GM19463 (cell line): ENCODE measurements around the gene BTG1.
A peak's percentile ranks its signal among the peaks of the same experiment; 100 is the strongest.

ENCODE experiments used
- ATAC-seq: cut with Tn5 transposase; IDR thresholded peaks from one replicate; pipeline ENCODE4 v1.9.1; 2021; ENCODE audit warnings: mild to moderate bottlenecking, moderate library complexity; ENCODE audit not compliant: unreplicated experiment

Gene BTG1

GRCh38 chr12:92134638-92135274, 10.9 kb downstream of the BTG1 start:
- ATAC-seq = no peak

DNA sequence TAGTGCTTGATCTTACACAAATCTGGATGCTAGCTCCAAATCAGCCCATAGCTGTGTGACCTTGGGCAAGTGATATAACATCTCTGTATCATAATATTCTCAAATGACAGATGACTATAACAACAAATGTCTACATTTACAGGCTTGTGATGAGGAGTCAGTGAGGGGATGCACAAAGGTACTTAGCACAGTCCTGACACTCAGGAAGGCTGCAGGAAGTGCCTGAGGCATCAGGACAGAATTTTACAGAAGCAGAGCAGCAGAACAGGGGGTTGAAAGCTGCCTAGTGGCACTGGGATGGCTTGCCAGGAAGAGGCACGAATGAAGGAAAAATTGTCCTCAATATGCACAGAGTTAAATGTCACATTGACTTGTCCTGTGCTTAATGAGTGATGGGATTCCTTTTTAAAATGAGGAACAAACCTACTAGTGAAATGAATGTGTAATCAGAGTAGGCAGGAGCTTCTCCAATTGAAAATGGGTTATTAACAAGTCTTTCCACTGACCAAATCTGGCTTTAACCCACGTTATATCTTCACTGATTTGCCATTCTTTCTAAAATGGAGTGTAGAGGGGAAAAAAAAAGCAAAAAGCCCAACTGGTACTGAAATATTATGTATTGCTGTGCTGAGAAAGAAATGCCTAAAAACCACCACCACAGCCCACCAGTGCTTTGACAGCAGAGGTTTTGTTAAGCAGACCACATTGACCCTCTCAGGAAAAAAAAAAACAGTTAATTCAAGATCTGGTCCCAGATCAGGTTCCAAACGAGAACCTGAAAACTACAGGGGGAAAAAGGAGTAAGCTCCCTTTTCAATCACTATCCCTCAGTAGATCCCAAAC, 11.6 kb downstream of the BTG1 start:
- peak; percentile 30 for ATAC-seq

- ATAC-seq = no peak
Measured at GRCh38 chr12:92133171-92133570, 12.5 kb downstream of the BTG1 start.

GRCh38 chr12:92132288-92132687, 13.4 kb downstream of the BTG1 start:
- no peak for ATAC-seq

DNA sequence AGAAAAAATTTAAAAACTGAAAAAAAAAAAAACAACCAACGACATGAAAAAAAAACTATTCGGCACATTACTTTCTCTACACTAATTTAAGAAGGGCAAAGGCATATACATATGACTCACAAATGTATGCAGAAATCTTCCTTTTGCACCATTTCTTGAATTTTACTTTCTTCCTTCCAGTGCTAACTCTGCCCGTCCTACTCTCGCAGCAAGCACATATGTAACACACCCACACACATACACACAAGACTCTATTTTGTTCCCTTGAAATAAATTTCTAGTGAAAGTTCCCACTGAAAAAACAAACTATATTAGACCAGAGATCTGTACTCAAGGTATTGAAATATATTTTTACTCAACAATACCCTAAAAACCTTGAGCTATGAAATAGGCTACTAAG, 14.6 kb downstream of the BTG1 start:
- ATAC-seq = no peak

- ATAC-seq = no peak
Measured at GRCh38 chr12:92129609-92130008, 16.0 kb downstream of the BTG1 start.

DNA sequence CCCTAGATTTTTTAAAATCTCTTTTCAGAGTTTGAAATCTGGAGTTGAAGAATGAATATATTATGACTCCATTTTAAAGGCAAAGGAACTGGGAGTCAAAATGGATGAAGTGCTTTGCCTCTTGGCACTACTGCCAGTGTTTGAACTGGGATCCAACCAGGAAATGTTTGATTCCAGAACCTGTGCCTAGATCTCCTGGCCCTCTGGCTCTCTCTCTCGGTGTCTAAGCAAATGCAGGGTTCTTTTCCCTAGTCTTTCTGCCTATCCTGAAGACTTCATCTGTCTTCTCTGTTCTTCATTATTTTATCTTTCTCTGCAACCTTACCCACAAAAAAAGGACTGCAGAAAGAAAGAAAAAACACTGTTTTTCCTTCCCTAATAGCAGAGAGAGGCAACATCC, 17.0 kb downstream of the BTG1 start:
- ATAC-seq = no peak

DNA sequence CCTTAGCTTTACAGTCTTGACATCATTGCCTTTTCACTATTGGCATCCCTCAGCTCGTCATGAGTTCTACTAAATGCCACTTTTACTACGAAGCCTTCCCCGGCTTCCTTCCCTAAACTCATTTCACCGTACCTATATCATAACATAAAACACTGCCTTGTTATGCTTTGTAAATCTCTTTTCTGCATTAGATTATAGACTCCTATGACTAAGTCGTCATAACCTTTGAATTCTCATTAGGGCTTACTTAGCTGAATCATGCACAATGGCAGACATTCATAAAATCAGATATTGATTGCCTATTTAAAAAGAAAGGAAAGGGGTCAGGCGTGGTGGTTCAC, 21.0 kb downstream of the BTG1 start:
- no peak for ATAC-seq

DNA sequence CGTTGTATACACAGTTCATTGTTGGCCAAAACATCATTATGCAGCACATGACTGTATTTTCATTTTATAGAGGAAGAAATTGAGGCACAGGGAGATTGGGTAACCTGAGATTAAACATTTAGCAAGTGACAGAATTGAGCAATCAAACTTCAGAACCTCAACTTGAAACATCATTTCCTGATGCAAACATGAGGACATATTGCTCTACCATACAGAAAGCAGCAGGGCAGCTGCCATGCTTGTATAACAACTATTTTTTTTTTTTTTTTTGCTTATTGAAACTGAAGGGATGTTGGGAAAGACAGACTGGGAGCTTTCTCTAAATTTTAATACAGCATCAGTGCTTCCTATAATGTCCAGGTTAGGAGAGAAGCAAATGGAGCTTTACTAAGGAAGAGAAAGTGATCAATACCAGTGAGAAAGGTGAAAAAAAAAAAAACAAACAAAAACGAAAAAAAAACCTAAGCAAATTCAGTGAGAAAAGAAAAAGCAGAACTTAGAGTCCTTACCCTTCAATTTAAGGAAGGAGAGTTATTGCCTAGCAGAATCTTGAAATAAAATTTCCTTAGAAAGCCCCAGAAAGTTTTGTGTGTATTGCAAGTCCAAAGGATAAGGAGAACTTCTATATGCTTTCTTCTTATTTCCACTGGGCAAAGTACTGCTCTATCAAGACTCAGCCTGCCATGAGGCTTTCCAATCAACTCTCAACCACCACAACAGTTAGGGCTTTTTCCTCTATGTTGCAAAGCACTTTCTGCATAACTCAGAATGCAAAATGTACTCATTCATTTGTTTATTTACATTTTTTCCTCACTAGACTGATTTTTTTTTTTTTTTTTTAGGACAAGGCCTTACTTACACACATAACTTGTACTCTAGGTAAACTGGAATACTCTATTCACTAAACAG, 21.6 kb downstream of the BTG1 start:
- no peak for ATAC-seq

- ATAC-seq = no peak
Measured at GRCh38 chr12:92122941-92123779, 22.5 kb downstream of the BTG1 start.

DNA sequence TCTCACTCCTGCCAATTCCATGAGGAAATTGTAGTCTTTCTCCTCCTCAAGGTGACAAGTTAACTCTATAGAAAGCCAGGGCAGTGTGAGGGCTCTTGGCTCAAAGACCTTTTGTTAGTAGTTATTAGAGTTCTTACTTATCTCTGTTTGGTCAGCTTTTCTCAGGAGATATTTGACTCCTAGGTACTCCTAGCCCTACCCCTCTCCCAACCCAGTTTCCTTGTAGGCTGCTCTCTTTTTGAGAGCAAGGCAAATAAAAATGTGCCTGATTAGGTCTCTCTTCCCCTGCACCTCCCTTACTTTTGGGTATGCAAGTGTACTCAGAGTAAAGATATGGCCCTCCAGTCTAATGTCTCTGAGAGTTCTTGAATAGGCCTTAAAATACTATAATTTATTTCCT, 23.8 kb downstream of the BTG1 start:
- no peak for ATAC-seq

GRCh38 chr12:92118826-92119536, 26.7 kb downstream of the BTG1 start:
- ATAC-seq = no peak

- ATAC-seq = no peak
Measured at GRCh38 chr12:92114834-92115233, 30.8 kb downstream of the BTG1 start.

DNA sequence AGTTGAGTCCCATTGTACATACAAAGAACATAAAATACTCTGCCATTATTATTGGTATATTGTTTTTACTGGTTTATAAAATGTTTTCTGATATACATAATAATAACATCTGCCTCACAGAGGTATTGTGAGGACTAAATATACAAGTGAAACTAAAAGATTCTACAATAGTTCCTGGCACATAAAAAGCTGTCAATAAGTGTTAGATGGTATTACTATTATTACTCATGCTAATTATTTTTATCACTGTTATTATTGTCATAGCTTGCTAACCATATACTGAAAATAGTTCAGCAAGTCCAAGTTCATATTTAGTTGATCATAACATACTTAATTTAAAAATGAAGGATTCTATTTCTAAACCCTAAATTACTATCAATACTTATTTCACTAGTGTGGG, 34.4 kb downstream of the BTG1 start:
- ATAC-seq = peak; percentile 66

DNA sequence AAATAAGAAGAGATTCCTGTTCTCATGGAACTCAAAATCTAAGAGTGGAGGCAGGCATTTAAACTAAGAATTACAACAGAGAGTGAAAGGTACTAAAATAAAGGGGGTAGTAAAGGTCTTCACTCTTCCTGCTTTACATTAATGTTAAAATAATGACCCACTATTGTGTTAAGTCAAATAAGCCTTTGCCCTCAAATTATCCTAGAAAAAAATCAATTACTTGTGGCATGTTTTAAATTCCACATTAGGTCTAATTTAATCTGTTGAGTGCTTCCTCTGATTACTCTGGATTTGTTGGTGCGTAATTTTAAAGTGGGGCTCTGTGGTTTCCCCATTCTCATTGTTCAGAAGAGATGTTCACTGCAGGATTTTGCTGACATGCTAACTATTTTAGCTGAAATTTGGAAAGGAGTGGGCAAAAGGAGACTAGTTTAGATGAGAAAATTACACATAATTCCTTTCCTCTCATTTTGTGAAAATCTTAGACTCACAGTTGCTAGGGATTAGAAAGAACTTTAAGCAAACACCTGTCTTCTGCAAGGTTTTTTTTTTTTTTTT, 35.5 kb downstream of the BTG1 start:
- no peak for ATAC-seq

- ATAC-seq = no peak
Measured at GRCh38 chr12:92109613-92110012, 36.0 kb downstream of the BTG1 start.

DNA sequence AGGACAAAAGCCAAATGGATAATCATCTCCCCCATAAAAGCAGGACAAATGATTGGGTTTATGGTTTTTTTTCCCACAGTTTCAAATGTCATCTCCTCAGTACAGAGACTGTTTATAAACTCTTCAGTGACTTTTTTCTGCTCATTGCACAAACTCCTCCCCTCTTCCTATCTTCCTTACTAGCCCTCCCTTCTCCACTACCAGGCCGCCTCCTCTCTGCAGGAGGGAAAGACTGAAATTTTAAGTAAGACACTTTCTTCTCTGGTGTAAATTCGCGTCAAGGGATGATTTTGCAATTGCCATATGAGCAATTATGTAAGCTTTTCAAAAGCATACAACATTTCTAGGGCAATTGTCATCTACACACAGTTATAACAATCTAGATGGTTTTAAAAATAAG, 37.0 kb downstream of the BTG1 start:
- no peak for ATAC-seq

GRCh38 chr12:92107621-92108131, 38.0 kb downstream of the BTG1 start:
- no peak for ATAC-seq

DNA sequence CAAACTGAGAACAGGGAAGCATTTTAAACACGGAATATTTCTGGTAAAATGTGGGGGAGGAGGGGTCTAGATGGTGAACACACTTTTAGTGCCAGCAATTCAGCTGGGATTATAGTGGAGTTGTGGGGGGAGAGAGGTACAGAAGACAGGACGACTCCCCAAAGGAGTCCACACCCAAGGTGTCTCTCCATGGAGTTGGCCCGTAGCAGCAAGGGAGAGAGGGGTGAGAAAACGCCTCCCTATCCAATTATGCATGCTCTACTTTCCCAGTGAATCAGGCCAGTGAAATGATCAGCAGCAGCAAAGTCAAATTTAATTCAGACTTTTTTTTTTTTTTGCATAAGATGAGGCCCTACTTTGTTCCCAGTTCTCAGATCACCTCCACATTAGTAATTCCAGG, 38.6 kb downstream of the BTG1 start:
- no peak for ATAC-seq

- ATAC-seq = no peak
Measured at GRCh38 chr12:92105676-92106075, 40.0 kb downstream of the BTG1 start.
